ENCODE results near the gene SMIM23.

SMIM23 gene

GRCh38 chr5:171782332-171782966, 3.2 kb upstream of the SMIM23 start:
- H3K27ac ChIP-seq (replicated peaks): no peak overlapping the region
- no peak overlapping the region for H3K4me3 ChIP-seq (replicated peaks; ENCODE audit: insufficient read depth, low read length)
- TF ChIP-seq REST (IDR thresholded peaks at IDR 0.05; ENCODE audit: insufficient replicate concordance, low read depth) (no peak), GABPA (IDR thresholded peaks at IDR 0.05; ENCODE audit: low read depth) (no peak)
- DNase-seq (ENCODE audit: low read depth in 1 of 2, low spot score in 1 of 2): no peak
- H3K27me3 ChIP-seq (ENCODE audit: insufficient read depth, poor library complexity, severe bottlenecking): peaks cover 5% of the 10 kb centered on the region

- no peak for DNase-seq (ENCODE audit: low read depth in 1 of 2, low spot score in 1 of 2)
- TF ChIP-seq REST (IDR thresholded peaks at IDR 0.05; ENCODE audit: insufficient replicate concordance, low read depth): no peak
- no peak for TF ChIP-seq GABPA (IDR thresholded peaks at IDR 0.05; ENCODE audit: low read depth)
- no peak for TF ChIP-seq SPI1 (IDR thresholded peaks at IDR 0.05; ENCODE audit: borderline replicate concordance, low read depth)
- TF ChIP-seq CTCF (IDR thresholded peaks at IDR 0.05; ENCODE audit: insufficient read depth, low read length): no peak
- TF ChIP-seq POLR2AphosphoS5 (IDR thresholded peaks at IDR 0.05; ENCODE audit: low read depth): no peak
- Histone ChIP-seq H3K27me3 (ENCODE audit: insufficient read depth, poor library complexity, severe bottlenecking) (peaks cover 5% of the 10 kb centered on the region), H3K27ac (replicated peaks) (no peak overlapping the region), H3K4me3 (replicated peaks; ENCODE audit: insufficient read depth, low read length) (no peak overlapping the region)
Measured at GRCh38 chr5:171783051-171783450, 2.6 kb upstream of the SMIM23 start.

GRCh38 chr5:171789353-171789752, 3.7 kb downstream of the SMIM23 start:
- TF ChIP-seq REST (IDR thresholded peaks at IDR 0.05; ENCODE audit: insufficient replicate concordance, low read depth) (no peak), POLR2AphosphoS5 (IDR thresholded peaks at IDR 0.05; ENCODE audit: low read depth) (no peak), GABPA (IDR thresholded peaks at IDR 0.05; ENCODE audit: low read depth) (no peak), CTCF (IDR thresholded peaks at IDR 0.05; ENCODE audit: insufficient read depth, low read length) (no peak), SPI1 (IDR thresholded peaks at IDR 0.05; ENCODE audit: borderline replicate concordance, low read depth) (no peak)
- no peak for DNase-seq (ENCODE audit: low read depth in 1 of 2, low spot score in 1 of 2)
- H3K4me3 ChIP-seq (replicated peaks; ENCODE audit: insufficient read depth, low read length): no peak overlapping the region
- no peaks in the 10 kb centered on the region for H3K27me3 ChIP-seq (ENCODE audit: insufficient read depth, poor library complexity, severe bottlenecking)
- no peak overlapping the region for H3K27ac ChIP-seq (replicated peaks)

Measured in HL-60 (cell line).